HG03460 (cell line): Measurements from ENCODE around the gene RPL18.
"Not testable (repeated sequence)": the region's sequence is repeated elsewhere in the genome, so short reads cannot be mapped to it uniquely, and the experiment has no call there.

Experiments
- ATAC-seq: cut with Tn5 transposase; IDR thresholded peaks from one replicate; pipeline ENCODE4 v1.9.1; 2021; ENCODE audit not compliant: unreplicated experiment

The RPL18 gene

DNA sequence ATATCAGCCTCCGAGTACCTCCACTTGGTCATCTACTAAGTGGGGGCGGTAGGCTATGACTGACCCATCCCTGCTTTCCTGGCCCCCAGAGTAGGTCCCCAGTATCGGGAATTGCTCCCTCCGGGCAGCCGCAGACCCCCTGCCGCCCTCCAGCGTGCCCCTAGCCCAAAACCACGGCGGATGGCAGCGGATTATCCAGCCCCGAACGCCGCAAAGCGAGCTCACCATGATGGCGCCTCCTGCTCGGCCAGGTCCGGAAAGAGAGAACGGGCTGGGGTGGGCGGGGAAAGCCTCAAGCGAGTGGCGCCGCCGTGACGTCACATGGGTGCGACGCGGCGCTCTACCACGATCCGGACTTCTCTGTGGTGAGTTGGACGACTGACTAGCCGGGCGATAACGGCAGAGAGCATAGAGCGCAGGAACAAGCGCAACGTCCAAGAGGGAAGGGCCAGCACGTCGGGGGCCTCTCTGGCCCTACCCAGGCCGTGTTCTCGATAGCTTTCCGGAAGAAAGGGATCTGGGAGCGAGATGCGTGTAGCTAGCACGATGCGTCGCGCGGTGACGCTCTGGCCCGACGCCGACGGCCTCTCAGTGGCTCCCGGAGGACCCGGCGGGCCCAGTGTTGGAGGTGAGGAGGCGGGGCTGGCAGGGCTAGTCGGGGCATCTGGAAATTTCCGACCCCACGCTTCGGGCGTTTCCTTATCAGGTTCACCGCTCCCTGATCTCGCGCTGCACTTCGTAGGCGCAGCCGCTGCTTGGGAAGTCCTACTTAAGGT lies at the start of gene RPL18, which contains the start of gene SPHK2:
Gene RPL18, minus strand, starts transcription at position 263 of the 776 bp plus-strand sequence. Its CDS starts 35 bp downstream, at position 228.
Gene SPHK2, plus strand, starts transcription at position 591 of the 776 bp plus-strand sequence. CDS start 1,009 bp downstream, outside the sequence.
- peak; percentile 75 for ATAC-seq

- ATAC-seq = no peak
Observed at GRCh38 chr19:48668761-48669160, 49.8 kb upstream of the RPL18 start.

DNA sequence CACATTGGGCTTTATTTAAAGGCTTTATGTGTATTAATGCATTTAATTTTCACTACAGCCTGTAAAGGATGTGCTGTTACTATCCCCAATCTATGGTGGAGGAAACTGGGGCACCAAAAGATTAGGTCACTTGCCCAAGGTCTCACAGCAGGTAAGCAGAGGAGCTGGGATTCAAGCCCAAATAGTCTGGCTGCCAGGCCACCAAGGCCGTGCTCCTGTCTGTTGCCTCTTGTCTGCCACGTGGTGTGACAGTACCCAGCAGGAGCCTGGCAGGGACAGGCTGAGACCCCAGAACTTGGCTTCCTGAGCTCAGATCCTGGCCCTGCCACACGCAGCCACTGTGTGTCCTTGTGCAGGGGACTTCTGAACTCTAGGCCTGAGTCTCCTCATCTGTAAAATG lies 49.4 kb upstream of the RPL18 start:
- no peak for ATAC-seq

DNA sequence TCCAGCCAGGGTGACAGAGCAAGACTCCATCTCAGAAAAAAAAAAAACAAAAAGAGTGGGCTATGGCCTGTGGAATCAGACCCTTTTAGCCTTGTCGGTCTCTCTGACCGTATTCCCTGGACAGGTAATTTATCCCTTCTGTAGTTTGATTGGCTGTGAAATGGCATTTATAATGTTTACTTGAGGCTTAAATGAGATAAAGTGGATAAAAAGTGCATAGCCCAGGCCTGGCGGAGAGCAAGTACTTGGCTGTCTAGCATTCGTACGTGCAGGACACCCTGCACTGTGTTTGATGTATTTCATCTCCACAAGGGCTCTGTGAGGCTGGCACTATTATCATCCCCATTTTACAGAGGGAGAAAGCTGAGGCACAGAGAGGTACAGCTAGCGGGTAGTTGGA lies 46.8 kb upstream of the RPL18 start:
- no peak for ATAC-seq

GRCh38 chr19:48664476-48664875 lies 45.5 kb upstream of the RPL18 start:
- ATAC-seq = no peak

DNA sequence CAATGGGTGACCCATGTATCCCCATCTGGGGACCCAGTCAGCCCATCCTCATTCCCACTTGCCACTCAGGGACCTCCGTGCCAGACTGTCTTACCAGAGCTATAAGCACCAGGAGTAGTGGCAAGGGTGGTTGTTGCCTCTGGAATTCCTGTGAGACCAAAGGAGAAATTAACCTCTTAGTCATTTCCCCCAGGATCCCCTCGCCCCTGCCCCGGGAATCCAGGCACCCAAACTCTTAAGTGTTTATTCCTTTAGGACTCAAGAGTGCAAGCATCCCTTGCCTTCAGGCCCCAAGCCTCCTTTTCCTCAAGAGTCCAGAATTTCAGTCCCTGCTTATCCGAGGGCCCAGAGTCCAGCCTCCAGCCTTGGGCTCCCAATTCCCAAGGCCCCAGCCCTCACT lies 44.7 kb upstream of the RPL18 start:
- ATAC-seq = no peak

DNA sequence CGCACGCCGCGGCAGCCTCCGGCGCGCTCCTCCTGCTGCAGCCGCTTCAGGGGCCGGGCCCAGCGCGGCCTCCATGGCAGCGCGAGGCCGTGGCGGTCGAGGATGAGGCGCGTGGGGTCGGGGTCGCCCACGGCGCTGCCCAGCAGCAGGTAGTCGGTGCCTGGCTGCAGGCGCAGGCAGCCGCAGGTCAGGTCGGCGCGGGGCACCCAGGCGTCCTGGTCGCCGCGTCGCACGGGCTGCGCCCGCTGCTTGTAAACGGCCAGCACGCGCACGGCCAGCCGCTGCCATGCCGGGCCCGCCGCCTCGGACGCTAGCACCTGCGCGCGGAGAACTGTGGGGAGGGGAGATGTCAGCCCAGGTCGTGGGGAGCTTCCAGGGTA lies 42.7 kb upstream of the RPL18 start:
- ATAC-seq = no peak

GRCh38 chr19:48660852-48661710 lies 42.1 kb upstream of the RPL18 start:
- peak; percentile 84 for ATAC-seq

- no peak for ATAC-seq
Observed at GRCh38 chr19:48659768-48660167, 40.8 kb upstream of the RPL18 start.

DNA sequence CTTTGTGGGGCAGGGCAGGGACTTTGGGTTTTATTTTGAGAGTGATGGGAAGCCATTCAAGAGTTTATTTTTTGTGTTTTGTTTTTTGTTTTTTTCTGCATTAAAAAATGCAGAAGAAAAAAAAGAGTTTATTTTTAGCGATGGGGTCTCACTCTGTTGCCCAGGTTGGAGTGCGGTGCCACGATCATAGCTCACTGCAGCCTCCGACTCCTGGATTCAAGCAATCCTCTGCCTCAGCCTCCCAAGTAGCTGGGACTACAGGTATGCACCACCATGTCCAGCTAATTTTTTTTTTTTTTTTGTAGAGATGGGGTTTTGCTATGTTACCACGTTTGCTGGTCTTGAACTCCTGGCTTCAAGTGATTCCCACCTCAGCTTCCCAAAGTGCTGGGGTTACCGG lies 39.5 kb upstream of the RPL18 start:
- ATAC-seq = no peak

- ATAC-seq = not testable (repeated sequence)
Observed at GRCh38 chr19:48657828-48658227, 38.9 kb upstream of the RPL18 start.

- ATAC-seq = no peak
Observed at GRCh38 chr19:48656840-48657474, 38.0 kb upstream of the RPL18 start.

DNA sequence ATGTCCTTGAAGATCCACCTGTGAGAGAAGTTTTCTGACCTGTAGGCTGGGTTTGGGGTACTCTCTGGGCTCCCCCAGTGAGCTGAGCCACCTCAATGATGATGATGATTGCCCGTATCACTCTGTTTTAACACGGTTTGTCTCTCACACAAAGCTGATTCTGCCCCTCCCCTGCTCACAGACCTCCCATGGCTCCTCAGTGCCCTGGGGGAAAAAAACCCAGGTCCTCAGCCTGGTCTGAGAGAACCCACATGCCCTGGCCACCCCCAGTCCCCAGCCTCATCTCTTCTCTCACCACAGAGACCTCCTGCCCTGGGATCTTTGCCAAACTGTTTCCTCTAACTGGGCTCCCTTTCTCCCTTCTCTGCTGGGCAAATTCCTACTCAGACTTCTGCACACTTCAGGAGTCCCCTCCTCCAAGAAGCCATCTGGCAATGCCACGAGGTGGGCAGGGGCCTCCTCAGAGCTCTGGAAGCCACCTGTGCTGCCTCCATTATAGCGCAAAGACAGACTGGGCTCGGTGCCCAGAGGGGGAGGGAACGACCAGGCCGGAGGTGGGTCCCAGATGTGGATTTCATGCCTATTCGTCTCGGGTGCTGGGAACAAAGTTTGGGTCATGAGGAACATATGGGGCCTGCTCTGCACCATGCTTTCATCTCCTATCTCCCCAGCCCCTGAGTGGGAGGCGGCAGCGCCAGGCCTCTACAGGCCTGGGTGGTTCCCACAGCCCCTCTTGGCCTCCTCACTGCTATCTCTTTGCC lies 35.5 kb upstream of the RPL18 start:
- no peak for ATAC-seq

- no peak for ATAC-seq
Observed at GRCh38 chr19:48651683-48652048, 32.7 kb upstream of the RPL18 start.

DNA sequence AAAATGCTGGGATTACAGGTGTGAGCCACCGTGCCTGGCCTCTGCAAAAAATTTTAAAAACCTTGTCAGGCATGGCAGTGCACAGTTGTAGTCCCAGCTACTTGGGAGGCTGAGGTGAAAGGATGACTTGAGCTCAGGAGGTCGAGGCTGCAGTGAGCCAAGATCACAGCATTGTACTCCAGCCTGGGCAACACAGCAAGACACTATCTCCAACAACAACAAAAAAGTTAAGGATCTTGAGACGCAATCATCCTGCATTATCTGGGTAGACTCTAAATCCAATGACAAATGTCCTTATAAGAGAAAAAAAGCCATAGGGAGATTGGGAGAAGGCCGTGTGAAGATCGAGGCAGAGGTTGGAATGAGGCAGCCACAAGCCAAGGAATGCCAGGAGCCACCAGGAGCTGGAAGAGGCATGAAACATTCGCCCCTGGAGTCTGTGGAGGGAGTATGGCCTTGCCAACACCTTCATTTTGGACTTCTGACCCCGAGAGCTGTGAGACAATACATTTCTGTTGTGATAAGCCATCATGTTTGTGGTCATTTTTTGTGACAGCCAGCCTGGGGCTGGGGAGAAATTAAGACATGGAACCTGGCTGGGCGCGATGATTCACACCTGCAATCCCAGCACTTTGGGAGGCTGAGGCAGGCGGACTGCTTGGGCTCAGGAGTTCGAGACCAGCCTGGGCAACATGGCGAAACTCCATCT lies 32.1 kb upstream of the RPL18 start:
- ATAC-seq = no peak

DNA sequence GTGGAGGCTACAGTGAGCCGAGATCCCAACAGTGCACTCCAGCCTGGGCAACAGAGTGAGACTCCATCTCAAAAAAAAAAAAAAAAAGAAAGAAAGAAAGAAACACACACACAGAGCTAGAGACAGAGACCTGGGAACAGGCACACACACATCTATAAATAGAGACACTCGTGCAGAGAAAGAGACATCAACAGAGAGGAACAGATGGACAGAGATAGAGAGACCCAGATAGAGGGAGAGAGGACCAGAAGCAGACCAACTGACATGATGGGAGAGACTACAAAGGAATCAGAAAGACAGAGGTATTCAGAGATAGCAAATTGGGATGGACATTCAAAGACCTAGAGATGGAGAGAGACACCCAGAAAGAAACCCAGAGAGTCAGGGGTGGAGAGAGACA lies 29.2 kb upstream of the RPL18 start:
- ATAC-seq = no peak

DNA sequence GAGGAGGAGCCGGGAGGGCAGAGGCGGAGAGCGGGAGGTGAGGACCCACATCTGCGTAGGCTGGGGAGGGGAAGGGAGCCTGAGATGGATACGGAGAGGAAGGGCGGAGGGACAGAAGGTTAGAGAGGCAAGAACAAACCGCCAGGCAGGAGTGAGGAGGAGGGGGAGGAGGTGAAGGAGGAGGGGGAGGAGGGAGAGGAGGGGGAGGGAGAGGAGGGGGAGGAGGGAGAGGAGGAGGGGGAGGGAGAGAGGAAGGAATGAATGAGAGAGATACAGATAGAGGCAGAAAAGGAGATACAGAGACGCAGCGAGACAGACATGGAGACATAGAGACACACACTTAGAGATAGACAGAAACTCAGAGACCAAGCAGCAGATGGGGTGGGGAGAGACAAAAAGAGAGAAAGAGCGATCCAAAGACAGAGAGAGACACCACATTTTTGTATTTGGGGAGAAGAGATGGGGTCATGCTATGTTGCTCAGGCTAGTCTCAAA lies 27.8 kb upstream of the RPL18 start:
- ATAC-seq = no peak

DNA sequence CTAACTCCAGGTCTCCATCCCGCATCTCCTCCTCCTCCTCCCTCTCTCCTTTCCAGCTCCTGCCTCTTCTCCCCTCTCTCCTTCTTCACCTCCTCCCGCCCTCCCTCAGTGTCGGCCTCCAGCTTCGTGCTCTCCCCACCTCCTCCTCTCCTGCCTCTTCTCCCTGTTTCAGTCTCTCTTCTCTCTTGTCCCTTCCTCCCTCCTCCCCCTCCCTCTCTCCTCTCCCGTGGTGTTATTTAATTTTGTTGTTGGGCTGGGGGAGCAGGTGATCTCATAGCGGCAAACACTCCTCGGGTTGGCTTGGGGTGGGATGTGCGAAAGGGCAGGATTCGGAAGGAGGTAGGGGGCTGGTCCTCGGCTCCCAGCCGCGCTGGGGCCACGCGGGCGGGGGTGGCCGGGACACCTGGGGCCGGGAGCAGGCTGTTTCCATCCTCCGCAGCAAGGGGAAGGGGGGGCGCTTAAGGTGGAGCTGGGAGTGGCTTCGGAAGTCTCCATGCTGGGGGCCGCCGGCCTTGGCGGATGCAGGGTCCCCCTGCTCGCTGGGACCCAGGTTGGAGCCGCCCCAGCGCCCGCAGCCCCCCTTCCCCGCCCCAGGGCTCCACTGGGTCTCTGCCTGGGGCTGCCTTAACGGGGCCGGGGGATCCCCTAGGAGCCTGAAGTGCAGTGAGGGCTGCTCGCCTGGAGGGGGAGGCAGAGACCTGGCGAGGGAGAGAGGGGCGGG lies 27.2 kb upstream of the RPL18 start, which contains the start of gene CA11:
Gene CA11, minus strand, starts transcription at position 187 of the 721 bp plus-strand sequence. CDS start 555 bp downstream, outside the sequence.
- ATAC-seq = peak; percentile 60

DNA sequence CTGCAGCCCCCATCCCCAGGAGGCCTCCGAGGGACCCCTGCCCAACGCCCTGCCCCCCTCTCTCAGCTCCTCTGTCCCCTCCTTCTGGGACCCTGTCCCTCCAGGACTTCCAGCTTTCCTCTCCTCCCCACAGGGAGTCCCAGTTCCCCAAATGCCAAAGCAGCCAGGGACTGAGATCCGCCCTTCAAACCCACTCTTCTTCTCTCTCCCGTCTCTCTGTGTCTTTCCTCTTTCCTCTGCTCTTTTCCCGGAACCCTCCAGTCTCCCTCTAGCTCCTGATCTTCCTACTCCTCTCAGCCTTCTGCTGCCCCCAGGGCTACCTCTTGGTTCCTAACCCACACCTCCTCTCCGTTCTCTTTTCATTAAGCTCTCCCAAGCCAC lies 26.6 kb upstream of the RPL18 start:
- ATAC-seq = no peak
